ENCODE data around the gene TMOD2. TPM values are rescaled to one million over a fixed set of nuclear protein-coding genes. Genes with fewer than 3 reads are reported as not detected.
A peak's percentile ranks its signal among the peaks of the same experiment; 100 is the strongest.

TMOD2 gene
- total and polyA plus RNA-seq, 7 donors, result 0.49 to 5.8 (median 2.1) TPM

DNA sequence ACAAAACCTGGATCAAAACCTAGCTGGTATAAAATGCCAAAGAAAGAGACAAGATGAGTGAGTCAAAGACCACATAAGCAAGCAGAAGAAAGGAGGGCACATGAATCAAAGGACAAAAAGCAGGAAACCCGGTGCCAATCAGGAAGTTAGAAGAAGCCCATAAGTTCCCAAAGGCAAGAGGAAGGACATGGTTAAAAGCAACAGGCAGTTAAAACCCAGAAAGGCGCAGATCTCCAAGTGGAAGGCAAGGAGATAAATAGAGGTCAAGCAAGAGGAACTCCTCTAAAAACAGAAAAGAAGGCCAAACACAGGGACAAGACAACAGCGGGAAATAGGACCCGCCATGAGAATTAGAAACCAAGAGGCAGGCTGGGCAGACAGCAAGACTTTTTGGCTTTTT is 4.4 kb downstream of the TMOD2 start:
- ATAC-seq (no peak), DNase-seq (no peak)
- no peaks in the 10 kb centered on the region for H3K27me3 ChIP-seq (ENCODE audit: insufficient read depth in 3 of 3, low read length in 2 of 3)
- TF ChIP-seq, protein P1, sequence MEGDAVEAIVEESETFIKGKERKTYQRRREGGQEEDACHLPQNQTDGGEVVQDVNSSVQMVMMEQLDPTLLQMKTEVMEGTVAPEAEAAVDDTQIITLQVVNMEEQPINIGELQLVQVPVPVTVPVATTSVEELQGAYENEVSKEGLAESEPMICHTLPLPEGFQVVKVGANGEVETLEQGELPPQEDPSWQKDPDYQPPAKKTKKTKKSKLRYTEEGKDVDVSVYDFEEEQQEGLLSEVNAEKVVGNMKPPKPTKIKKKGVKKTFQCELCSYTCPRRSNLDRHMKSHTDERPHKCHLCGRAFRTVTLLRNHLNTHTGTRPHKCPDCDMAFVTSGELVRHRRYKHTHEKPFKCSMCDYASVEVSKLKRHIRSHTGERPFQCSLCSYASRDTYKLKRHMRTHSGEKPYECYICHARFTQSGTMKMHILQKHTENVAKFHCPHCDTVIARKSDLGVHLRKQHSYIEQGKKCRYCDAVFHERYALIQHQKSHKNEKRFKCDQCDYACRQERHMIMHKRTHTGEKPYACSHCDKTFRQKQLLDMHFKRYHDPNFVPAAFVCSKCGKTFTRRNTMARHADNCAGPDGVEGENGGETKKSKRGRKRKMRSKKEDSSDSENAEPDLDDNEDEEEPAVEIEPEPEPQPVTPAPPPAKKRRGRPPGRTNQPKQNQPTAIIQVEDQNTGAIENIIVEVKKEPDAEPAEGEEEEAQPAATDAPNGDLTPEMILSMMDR (IDR thresholded peaks at IDR 0.05), result no peak
- H3K27ac ChIP-seq, result no peak overlapping the region
- intact Hi-C loops (cut with DNase I), result no loop called here
- WGBS, 3 donors, result 67 to 88% (median 69%) methylated on average over 4 of the region's 4 CpGs
- H3K9me3 ChIP-seq, result no peaks in the 10 kb centered on the region
- H3K4me1 ChIP-seq, result peaks cover 11% of the 10 kb centered on the region
- H3K4me3 ChIP-seq, result no peak overlapping the region
- no peaks in the 10 kb centered on the region for H3K36me3 ChIP-seq (ENCODE audit: insufficient read depth in 1 of 2, low read depth in 1 of 2)

DNA sequence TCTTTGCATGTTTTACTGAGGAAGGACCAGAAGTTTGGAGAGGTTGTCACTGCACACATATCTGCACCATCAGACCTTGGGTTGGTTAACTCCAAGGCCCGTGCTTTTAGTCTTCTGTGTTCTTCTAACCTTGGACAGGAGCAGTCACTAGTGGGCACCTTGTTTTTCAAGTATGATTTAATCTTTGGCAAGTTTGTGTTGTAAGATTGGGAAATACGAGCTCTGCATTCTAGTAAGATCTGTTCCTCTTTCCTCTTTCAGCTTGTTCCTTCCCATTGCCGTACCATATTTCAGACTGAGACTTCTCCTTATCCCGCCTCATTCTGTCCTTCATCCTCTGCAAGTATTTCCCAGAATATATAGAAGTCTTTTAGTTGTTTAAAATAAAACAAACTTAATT is 5.1 kb downstream of the TMOD2 start:
- no peaks in the 10 kb centered on the region for H3K9me3 ChIP-seq
- 74 to 87% (median 81%) methylated on average over 4 of the region's 4 CpGs for WGBS, 3 donors
- TF ChIP-seq, protein P1 (IDR thresholded peaks at IDR 0.05), result no peak
- ATAC-seq (no peak), DNase-seq (no peak)
- no peaks in the 10 kb centered on the region for H3K27me3 ChIP-seq (ENCODE audit: insufficient read depth in 3 of 3, low read length in 2 of 3)
- peaks cover 7% of the 10 kb centered on the region for H3K4me1 ChIP-seq
- no peak overlapping the region for H3K27ac ChIP-seq
- H3K36me3 ChIP-seq (ENCODE audit: insufficient read depth in 1 of 2, low read depth in 1 of 2), result no peaks in the 10 kb centered on the region
- H3K4me3 ChIP-seq, result no peak overlapping the region
- intact Hi-C loops (cut with DNase I), result no loop called here

GRCh38 chr15:51757450-51757849 is 6.1 kb downstream of the TMOD2 start:
- H3K27ac ChIP-seq, result no peak overlapping the region

DNA sequence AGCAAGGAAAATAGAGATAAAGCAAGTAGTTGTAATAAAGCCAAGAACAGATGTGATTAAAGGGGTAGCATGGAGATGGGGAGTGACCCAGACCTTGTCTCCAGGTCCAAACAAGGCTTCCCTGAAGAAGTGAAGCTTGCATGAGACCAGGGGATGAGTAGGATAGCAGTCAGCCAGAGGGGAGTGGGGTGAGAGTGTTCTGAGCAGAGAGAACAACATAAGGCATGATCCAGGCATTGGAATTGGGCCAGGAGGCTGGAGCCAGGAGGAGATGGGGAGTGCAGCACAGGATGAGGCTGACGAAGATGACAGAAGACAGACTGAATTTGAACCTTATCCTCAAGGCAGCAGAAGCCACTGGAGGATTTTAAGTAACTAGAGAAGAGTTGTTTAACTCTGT is 7.2 kb downstream of the TMOD2 start:
- intact Hi-C loops (cut with DNase I), result no loop called here
- ATAC-seq, result peak in 2 of 4 donors; percentile 24 to 52
- H3K9me3 ChIP-seq, result no peaks in the 10 kb centered on the region
- H3K4me1 ChIP-seq, result no peaks in the 10 kb centered on the region
- H3K4me3 ChIP-seq, result no peak overlapping the region
- 40 to 68% (median 46%) methylated on average over 1 of the region's 1 CpG for WGBS, 3 donors
- no peaks in the 10 kb centered on the region for H3K36me3 ChIP-seq (ENCODE audit: insufficient read depth in 1 of 2, low read depth in 1 of 2)
- TF ChIP-seq, protein P1 (IDR thresholded peaks at IDR 0.05), result no peak
- peak; percentile 37 to 59 for DNase-seq
- no peak overlapping the region for H3K27ac ChIP-seq
- H3K27me3 ChIP-seq (ENCODE audit: insufficient read depth in 3 of 3, low read length in 2 of 3), result no peaks in the 10 kb centered on the region

More at GRCh38 chr15:51757450-51757849, 6.1 kb downstream of the TMOD2 start:
- TF ChIP-seq, protein P1 (IDR thresholded peaks at IDR 0.05), result no peak
- no peak for DNase-seq
- Histone ChIP-seq H3K4me1 (peaks cover 3% of the 10 kb centered on the region), H3K27me3 (ENCODE audit: insufficient read depth in 3 of 3, low read length in 2 of 3) (no peaks in the 10 kb centered on the region), H3K9me3 (no peaks in the 10 kb centered on the region), H3K36me3 (ENCODE audit: insufficient read depth in 1 of 2, low read depth in 1 of 2) (no peaks in the 10 kb centered on the region), H3K4me3 (no peak overlapping the region)
- intact Hi-C loops (cut with DNase I), result no loop called here
- ATAC-seq, result no peak
- WGBS, 3 donors, result 78 to 82% (median 80%) methylated on average over 2 of the region's 2 CpGs

- TF ChIP-seq, protein P1 (IDR thresholded peaks at IDR 0.05), result no peak
- no peak overlapping the region for H3K27ac ChIP-seq
- H3K27me3 ChIP-seq (ENCODE audit: insufficient read depth in 3 of 3, low read length in 2 of 3), result no peaks in the 10 kb centered on the region
- H3K4me1 ChIP-seq, result no peaks in the 10 kb centered on the region
- no peak overlapping the region for H3K4me3 ChIP-seq
- no peaks in the 10 kb centered on the region for H3K36me3 ChIP-seq (ENCODE audit: insufficient read depth in 1 of 2, low read depth in 1 of 2)
- intact Hi-C loops (cut with DNase I), result no loop called here
- no peaks in the 10 kb centered on the region for H3K9me3 ChIP-seq
- WGBS, 3 donors, result 35 to 51% (median 46%) methylated on average over 3 of the region's 3 CpGs
- DNase-seq (no peak), ATAC-seq (peak in 1 of 4 donors; percentile 60)
Observed at GRCh38 chr15:51759557-51760070, 8.2 kb downstream of the TMOD2 start.

Measured in psoas muscle (tissue), 8 donors.